SU-DHL-6 (cell line): ENCODE measurements around the gene HMG20B.

ENCODE experiments used
- H2AFZ ChIP-seq: fragments of 200-600 bp; sonication (generic); 2 replicates; pipeline ENCODE4 v1.6.1; 2014; ENCODE audit warnings: low read depth, mild to moderate bottlenecking, moderate library complexity, mixed read lengths, antibody characterized with exemption, low read length; ENCODE audit not compliant: severe bottlenecking
- H3F3A ChIP-seq: fragments of 200-600 bp; shearing (Covaris generic); 2 replicates; pipeline ENCODE4 v1.6.0; 2016; ENCODE audit warnings: antibody characterized with exemption, mild to moderate bottlenecking; ENCODE audit not compliant: insufficient read depth
- H3K27ac ChIP-seq: fragments of 200-600 bp; sonication (generic); 2 replicates; pipeline ENCODE4 v1.5.1; 2016; ENCODE audit warnings: low read depth, mild to moderate bottlenecking, low read length, moderate library complexity, mixed read lengths
- H3K27me3 ChIP-seq: fragments of 200-600 bp; sonication (generic), shearing (Covaris generic); 2 replicates; pipeline ENCODE4 v1.6.0; 2014; ENCODE audit warnings: mild to moderate bottlenecking, low read length
- H3K36me3 ChIP-seq: fragments of 200-600 bp; sonication (generic); 2 replicates; pipeline ENCODE4 v1.6.1; 2014; ENCODE audit warnings: mild to moderate bottlenecking, low read length, mixed read lengths
- H3K4me2 ChIP-seq: fragments of 300-600, 200-600 bp; shearing (Covaris generic), sonication (generic); 2 replicates; pipeline ENCODE4 v1.6.0; 2014; ENCODE audit warnings: low read length, low read depth, mild to moderate bottlenecking; ENCODE audit not compliant: poor library complexity, severe bottlenecking
- H3K4me3 ChIP-seq: fragments of 200-600 bp; sonication (generic); 2 replicates; pipeline ENCODE4 v1.5.1; 2014; ENCODE audit warnings: antibody characterized with exemption, low read length, mild to moderate bottlenecking, mixed read lengths; ENCODE audit not compliant: insufficient read depth, poor library complexity, severe bottlenecking
- H3K79me2 ChIP-seq: fragments of 200-600 bp; sonication (generic); 2 replicates; pipeline ENCODE4 v1.6.1; 2014; ENCODE audit warnings: mild to moderate bottlenecking, low read length, moderate library complexity; ENCODE audit not compliant: insufficient read depth
- H3K9ac ChIP-seq: fragments of 200-600 bp; sonication (generic); 2 replicates; pipeline ENCODE4 v1.7.0; 2014; ENCODE audit warnings: mild to moderate bottlenecking, low read length
- H3K9me2 ChIP-seq: fragments of 200-600 bp; sonication (generic); replicated peaks from 2 replicates; pipeline ENCODE4 v1.6.1; 2014; ENCODE audit warnings: low read length; ENCODE audit not compliant: insufficient read depth
- H3K9me3 ChIP-seq: fragments of 200-600 bp; sonication (generic); 2 replicates; pipeline ENCODE4 v1.6.1; 2014; ENCODE audit warnings: low read length, mixed read lengths; ENCODE audit not compliant: insufficient read depth
- H4K20me1 ChIP-seq: fragments of 200-600 bp; sonication (generic); 2 replicates; pipeline ENCODE4 v1.6.1; 2014; ENCODE audit warnings: low read depth, mild to moderate bottlenecking, antibody characterized with exemption, low read length, moderate library complexity, mixed read lengths
- EZH2phosphoT487 ChIP-seq: fragments of 200-600 bp; sonication (generic), shearing (Covaris generic); conservative IDR thresholded peaks from 2 replicates; pipeline ENCODE4 v1.6.1; 2018; ENCODE audit warnings: mild to moderate bottlenecking, antibody characterized with exemption, low read length, moderate library complexity, mixed read lengths
- TF ChIP-seq, protein P1 (sequence below): fragments of 200-600 bp; sonication (generic); IDR thresholded peaks from one replicate; pipeline ENCODE4 v1.5.1; 2017; ENCODE audit warnings: antibody characterized with exemption, mild to moderate bottlenecking, low read length, moderate library complexity; ENCODE audit not compliant: insufficient read depth, poor library complexity, severe bottlenecking

The HMG20B gene

DNA sequence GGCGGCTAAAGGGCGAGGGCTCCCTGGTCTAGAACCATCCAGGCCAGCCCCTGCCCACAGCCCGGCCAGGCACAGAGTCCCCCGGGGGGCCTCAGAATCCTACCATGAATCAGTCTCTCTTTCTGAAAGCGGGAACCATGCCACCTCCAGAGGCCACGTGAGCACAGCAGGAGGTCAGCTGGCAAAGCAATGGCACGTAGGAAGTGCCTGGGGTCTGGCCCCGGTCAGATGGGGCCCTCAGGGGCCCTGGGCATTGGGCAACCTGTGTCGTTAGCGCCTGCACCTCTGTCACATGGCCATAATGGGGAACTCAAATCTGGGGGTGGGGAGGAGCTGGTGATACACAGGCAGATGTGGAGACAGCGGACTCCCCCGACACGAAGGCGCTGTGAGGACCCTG lies 24.1 kb upstream of the HMG20B start:
- H3K27me3 ChIP-seq = no peaks in the 10 kb centered on the region
- no peak overlapping the region for H3K9ac ChIP-seq
- peaks cover 10% of the 10 kb centered on the region; the same call in 1 of the 2 replicates for H3K79me2 ChIP-seq
- H4K20me1 ChIP-seq = no peaks in the 10 kb centered on the region
- H3K36me3 ChIP-seq = no peaks in the 10 kb centered on the region
- no peaks in the 10 kb centered on the region for H3F3A ChIP-seq
- no peak overlapping the region for H2AFZ ChIP-seq
- TF ChIP-seq, protein P1, sequence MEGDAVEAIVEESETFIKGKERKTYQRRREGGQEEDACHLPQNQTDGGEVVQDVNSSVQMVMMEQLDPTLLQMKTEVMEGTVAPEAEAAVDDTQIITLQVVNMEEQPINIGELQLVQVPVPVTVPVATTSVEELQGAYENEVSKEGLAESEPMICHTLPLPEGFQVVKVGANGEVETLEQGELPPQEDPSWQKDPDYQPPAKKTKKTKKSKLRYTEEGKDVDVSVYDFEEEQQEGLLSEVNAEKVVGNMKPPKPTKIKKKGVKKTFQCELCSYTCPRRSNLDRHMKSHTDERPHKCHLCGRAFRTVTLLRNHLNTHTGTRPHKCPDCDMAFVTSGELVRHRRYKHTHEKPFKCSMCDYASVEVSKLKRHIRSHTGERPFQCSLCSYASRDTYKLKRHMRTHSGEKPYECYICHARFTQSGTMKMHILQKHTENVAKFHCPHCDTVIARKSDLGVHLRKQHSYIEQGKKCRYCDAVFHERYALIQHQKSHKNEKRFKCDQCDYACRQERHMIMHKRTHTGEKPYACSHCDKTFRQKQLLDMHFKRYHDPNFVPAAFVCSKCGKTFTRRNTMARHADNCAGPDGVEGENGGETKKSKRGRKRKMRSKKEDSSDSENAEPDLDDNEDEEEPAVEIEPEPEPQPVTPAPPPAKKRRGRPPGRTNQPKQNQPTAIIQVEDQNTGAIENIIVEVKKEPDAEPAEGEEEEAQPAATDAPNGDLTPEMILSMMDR = no peak
- TF ChIP-seq EZH2phosphoT487 = no peak
- H3K4me2 ChIP-seq = no peak overlapping the region
- H3K9me2 ChIP-seq = no peaks in the 10 kb centered on the region
- H3K9me3 ChIP-seq = no peaks in the 10 kb centered on the region
- no peak overlapping the region for H3K4me3 ChIP-seq
- no peak overlapping the region for H3K27ac ChIP-seq

DNA sequence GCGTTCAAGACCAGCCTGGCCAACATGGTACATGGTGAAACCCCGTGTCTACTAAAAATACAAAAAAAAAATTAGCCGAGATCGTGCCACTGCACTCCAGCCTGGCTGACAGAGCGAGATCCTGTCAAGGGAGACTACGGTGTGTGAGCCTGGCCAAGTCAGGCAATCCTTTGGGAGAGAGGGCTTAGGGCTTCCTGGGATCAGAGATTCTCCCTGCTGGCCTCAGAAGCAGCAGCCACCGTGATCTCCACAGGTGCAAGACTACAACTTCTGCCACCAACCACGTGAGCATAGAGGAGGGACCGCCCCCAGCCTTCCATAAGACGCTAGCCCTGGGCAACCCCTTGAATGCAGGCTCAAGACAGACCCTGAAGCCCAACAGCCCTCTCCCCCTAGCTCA lies 22.9 kb upstream of the HMG20B start:
- H3K79me2 ChIP-seq = peaks cover 12% of the 10 kb centered on the region; the same call in 1 of the 2 replicates

GRCh38 chr19:3550947-3551791 lies 21.6 kb upstream of the HMG20B start:
- Histone ChIP-seq H3K9ac (no peak overlapping the region), H4K20me1 (peaks cover 1% of the 10 kb centered on the region; the same call in 1 of the 2 replicates), H2AFZ (no peak overlapping the region), H3K9me3 (no peaks in the 10 kb centered on the region), H3K79me2 (peaks cover 22% of the 10 kb centered on the region), H3F3A (no peaks in the 10 kb centered on the region), H3K9me2 (no peaks in the 10 kb centered on the region), H3K4me2 (no peak overlapping the region), H3K27me3 (no peaks in the 10 kb centered on the region), H3K36me3 (no peaks in the 10 kb centered on the region), H3K27ac (no peak overlapping the region), H3K4me3 (no peak overlapping the region)
- TF ChIP-seq, protein P1 = no peak
- no peak for TF ChIP-seq EZH2phosphoT487

More for the DNA sequence above, 22.9 kb upstream of the HMG20B start:
- Histone ChIP-seq H3K9me3 (no peaks in the 10 kb centered on the region), H3K27me3 (no peaks in the 10 kb centered on the region), H4K20me1 (no peaks in the 10 kb centered on the region), H3K36me3 (no peaks in the 10 kb centered on the region), H3K9me2 (no peaks in the 10 kb centered on the region), H3K9ac (no peak overlapping the region), H3K27ac (no peak overlapping the region), H3F3A (no peaks in the 10 kb centered on the region), H3K4me3 (no peak overlapping the region), H3K4me2 (no peak overlapping the region), H2AFZ (no peak overlapping the region)
- TF ChIP-seq, protein P1 = no peak
- no peak for TF ChIP-seq EZH2phosphoT487
